NCI-H2227 (cell line): Measurements from ENCODE around the gene KLHL11.
"Not testable (repeated sequence)": the region's sequence is repeated elsewhere in the genome, so short reads cannot be mapped to it uniquely, and the experiment has no call there.

Experiments used
- DNase-seq: peaks from one replicate; lab custom pipeline; 2025; ENCODE audit not compliant: unreplicated experiment; lab: John Stamatoyannopoulos, UW

The KLHL11 gene

GRCh38 chr17:41888332-41888965, 23.2 kb upstream of the KLHL11 start:
- no peak for DNase-seq

GRCh38 chr17:41885733-41886132, 20.5 kb upstream of the KLHL11 start:
- DNase-seq, result no peak

- no peak for DNase-seq
Measured at GRCh38 chr17:41882756-41883155, 17.5 kb upstream of the KLHL11 start.

- no peak for DNase-seq
Measured at GRCh38 chr17:41880130-41880529, 14.9 kb upstream of the KLHL11 start.

- not testable (repeated sequence) for DNase-seq
Measured at GRCh38 chr17:41874293-41874670, 9.1 kb upstream of the KLHL11 start.

- DNase-seq, result no peak
Measured at GRCh38 chr17:41873559-41874292, 8.5 kb upstream of the KLHL11 start.

GRCh38 chr17:41871789-41872188, 6.6 kb upstream of the KLHL11 start:
- no peak for DNase-seq

- no peak for DNase-seq
Measured at GRCh38 chr17:41870627-41871026, 5.4 kb upstream of the KLHL11 start.

GRCh38 chr17:41870097-41870496, 4.9 kb upstream of the KLHL11 start:
- DNase-seq, result no peak

- DNase-seq, result no peak
Measured at GRCh38 chr17:41869426-41869825, 4.2 kb upstream of the KLHL11 start.

GRCh38 chr17:41868568-41868967, 3.3 kb upstream of the KLHL11 start:
- no peak for DNase-seq

- DNase-seq, result no peak
Measured at GRCh38 chr17:41865596-41865893, 322 bp upstream of the KLHL11 start.

GRCh38 chr17:41864498-41864835, 756 bp downstream of the KLHL11 start:
- DNase-seq, result no peak

- DNase-seq, result peak; percentile 21
Measured at GRCh38 chr17:41863074-41863848, 2.0 kb downstream of the KLHL11 start.

- peak; percentile 78 for DNase-seq
Measured at GRCh38 chr17:41860254-41860931, 4.8 kb downstream of the KLHL11 start.

GRCh38 chr17:41851382-41851781, 13.8 kb downstream of the KLHL11 start:
- DNase-seq, result not testable (repeated sequence)

GRCh38 chr17:41849251-41849990, 15.8 kb downstream of the KLHL11 start:
- no peak for DNase-seq

- no peak for DNase-seq
Measured at GRCh38 chr17:41848788-41849187, 16.4 kb downstream of the KLHL11 start.

GRCh38 chr17:41844971-41845370, 20.3 kb downstream of the KLHL11 start:
- DNase-seq, result no peak

GRCh38 chr17:41840781-41841180, 24.4 kb downstream of the KLHL11 start:
- not testable (repeated sequence) for DNase-seq

GRCh38 chr17:41839448-41839847, 25.8 kb downstream of the KLHL11 start:
- not testable (repeated sequence) for DNase-seq
